H1 (cell line): ENCODE measurements around the gene SSX2IP.

ENCODE experiments used
- CTCF ChIP-seq, 3 experiments: IDR thresholded peaks; 1 replicate in 2 of 3; 2 replicates in 1 of 3; pipeline versions ENCODE4 v1.5.1 to v1.6.1; 2011; ENCODE audit warnings: low read length in 3 of 3, mild to moderate bottlenecking in 3 of 3, inconsistent platforms in 2 of 3, low read depth in 1 of 3, moderate library complexity in 1 of 3; ENCODE audit not compliant: insufficient read depth in 1 of 3; ENCODE audit errors: control extremely low read depth in 1 of 3
- GABPA ChIP-seq: IDR thresholded peaks from 2 replicates; pipeline ENCODE4 v1.6.1; 2011; ENCODE audit warnings: mild to moderate bottlenecking, low read length, moderate library complexity, borderline replicate concordance; ENCODE audit not compliant: insufficient read depth
- MAFK ChIP-seq: IDR thresholded peaks from 2 replicates; pipeline ENCODE4 v1.6.1; 2012; ENCODE audit warnings: low read depth, mild to moderate bottlenecking, improper control_type of control experiment, low read length
- POLR2A ChIP-seq, 2 experiments: IDR thresholded peaks; 1 replicate in 1 of 2; 2 replicates in 1 of 2; pipeline ENCODE4 v1.6.1; 2011; ENCODE audit warnings: low read depth in 2 of 2, low read length in 2 of 2, mild to moderate bottlenecking in 2 of 2; ENCODE audit errors: control extremely low read depth in 1 of 2
- RBBP5 ChIP-seq: IDR thresholded peaks from 2 replicates; pipeline ENCODE4 v1.7.1; 2012; ENCODE audit warnings: low read depth, mild to moderate bottlenecking, inconsistent platforms, low read length, moderate library complexity, borderline replicate concordance
- RFX5 ChIP-seq: IDR thresholded peaks from 2 replicates; pipeline ENCODE4 v1.6.1; 2011; ENCODE audit warnings: low read depth, low read length, improper control_type of control experiment, borderline replicate concordance
- YY1 ChIP-seq: IDR thresholded peaks from 2 replicates; pipeline ENCODE4 v1.6.1; 2011; ENCODE audit warnings: low read depth, mild to moderate bottlenecking, low read length

- TF ChIP-seq RBBP5 (no peak), RFX5 (no peak), CTCF (IDR thresholded peaks at IDR 0.05; ENCODE audit: control extremely low read depth in 1 of 3, insufficient read depth in 1 of 3, low read depth in 1 of 3, low read length in 3 of 3) (no peak), MAFK (no peak), GABPA (no peak), POLR2A (IDR thresholded peaks at IDR 0.05; ENCODE audit: control extremely low read depth in 1 of 2, low read depth in 2 of 2, low read length in 2 of 2) (no peak), YY1 (no peak)
These were observed 8.2 kb downstream of the SSX2IP start for GRCh38 chr1:84682047-84682446.
